ENCODE data around the gene KLHL8.

Gene KLHL8

DNA sequence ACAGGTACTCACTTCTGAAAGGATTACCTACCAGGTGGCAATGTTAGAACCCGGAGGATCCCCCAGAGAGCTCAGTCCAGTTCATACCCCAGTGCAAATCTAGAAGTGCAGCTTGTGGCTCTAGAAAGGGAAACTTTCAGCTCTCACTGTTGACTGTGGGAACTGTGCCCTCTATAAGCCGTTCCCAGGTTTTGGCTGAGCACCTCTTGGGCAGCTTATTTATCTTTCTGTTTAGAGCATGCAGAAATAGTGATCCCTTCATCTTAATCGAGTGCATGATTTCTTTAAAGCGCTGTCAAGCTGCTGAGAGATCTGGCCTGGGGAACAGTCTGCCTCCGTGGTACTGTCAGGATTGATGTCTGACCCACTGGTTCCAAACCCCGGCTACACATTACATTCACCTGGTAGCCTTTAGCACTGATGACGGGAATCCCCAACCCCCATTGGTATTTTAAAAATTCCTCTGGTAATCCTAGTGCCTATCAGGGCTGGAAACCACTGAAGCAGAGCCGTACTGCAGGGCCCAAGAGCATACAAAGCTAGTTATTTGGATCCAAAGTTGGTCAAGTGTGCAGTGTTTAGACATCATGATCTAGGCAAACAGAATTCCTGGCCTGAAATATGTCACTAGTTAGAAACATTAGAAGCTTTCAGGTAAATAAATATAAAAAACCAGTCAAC, 103.2 kb downstream of the KLHL8 start:
- no peak for TF ChIP-seq GATA1 (IDR thresholded peaks at IDR 0.05; ENCODE audit: low read depth, low read length)
- TF ChIP-seq POLR2A (IDR thresholded peaks at IDR 0.05; ENCODE audit: low read length): no peak
- DNase-seq: no peak

DNA sequence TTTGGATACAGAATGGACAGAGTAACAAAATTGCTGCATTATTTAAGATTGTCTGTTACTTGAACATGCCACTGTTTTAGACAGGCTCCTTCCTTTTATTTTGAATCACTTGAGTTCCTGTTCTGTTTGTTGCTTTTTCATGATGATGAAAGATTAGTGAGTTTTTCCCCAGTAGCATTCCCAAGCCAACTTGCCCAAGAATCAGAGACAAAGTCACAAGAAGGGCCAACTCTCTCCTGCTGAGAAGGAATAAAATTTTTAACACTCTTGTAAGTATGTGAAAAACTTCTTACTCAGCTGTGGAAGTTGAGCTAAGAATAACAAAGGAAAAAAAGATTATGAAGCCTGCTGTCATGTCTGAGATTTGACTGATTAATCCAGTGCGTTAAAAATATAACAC, 104.2 kb downstream of the KLHL8 start:
- TF ChIP-seq GATA1 (IDR thresholded peaks at IDR 0.05; ENCODE audit: low read depth, low read length) (no peak), POLR2A (IDR thresholded peaks at IDR 0.05; ENCODE audit: low read length) (no peak)
- DNase-seq: no peak

- TF ChIP-seq POLR2A (IDR thresholded peaks at IDR 0.05; ENCODE audit: low read length) (no peak), GATA1 (IDR thresholded peaks at IDR 0.05; ENCODE audit: low read depth, low read length) (no peak)
- DNase-seq: no peak
Measured at GRCh38 chr4:87114245-87115062, 106.0 kb downstream of the KLHL8 start.

DNA sequence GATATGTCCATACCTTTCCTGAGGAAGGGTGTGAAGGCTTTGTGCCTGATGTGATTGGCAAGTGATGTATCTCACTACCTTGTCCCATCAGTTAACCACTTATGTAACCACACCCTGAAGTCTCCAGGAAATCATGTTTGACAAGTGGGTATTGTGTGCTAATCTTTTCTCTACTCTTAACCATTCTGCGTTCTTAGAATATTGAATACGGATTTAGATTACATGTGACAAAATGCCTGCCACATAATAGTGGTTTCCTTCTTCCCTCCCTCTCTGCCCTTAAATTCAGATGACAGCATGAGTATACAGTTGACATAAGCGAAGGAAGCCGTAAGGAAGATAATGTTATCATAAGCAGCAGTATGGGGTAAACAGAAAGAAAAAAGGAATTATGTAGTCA, 108.4 kb downstream of the KLHL8 start:
- peak; percentile 48 to 52 for DNase-seq
- TF ChIP-seq POLR2A (IDR thresholded peaks at IDR 0.05; ENCODE audit: low read length): no peak
- TF ChIP-seq GATA1 (IDR thresholded peaks at IDR 0.05; ENCODE audit: low read depth, low read length): no peak

Measured in erythroblast (primary cell).